ENCODE data around the gene FCAMR.

The FCAMR gene

DNA sequence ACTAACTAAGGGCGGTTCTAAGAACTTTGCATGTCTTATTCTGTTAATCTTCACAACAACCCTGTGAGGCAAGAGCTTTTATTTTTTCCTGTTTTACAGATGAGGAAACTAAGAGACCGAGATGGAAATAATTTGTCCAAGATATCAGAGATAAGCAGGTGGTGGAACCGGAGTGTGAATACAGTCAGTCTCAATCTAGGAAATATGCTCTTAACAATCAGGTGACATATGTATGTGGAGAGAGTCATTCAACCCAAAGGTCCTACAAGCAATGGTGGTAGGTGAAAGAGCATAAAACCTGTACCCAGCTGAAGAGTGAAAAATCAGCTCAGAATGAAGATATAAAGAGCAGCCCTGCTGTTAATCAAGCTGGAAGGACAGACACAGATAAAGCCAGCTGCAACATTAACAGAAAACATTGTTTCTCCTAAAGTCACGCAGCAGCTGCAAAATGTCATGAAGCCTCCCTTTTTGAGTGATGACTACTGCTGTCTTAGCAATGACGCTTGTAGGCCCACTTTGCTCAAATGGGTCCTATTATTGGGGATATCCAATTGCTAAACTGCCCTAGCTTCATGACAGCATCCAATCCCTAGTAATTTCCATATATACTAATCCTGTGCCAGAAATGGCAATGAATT is 30.5 kb upstream of the FCAMR start:
- TF ChIP-seq, protein P1, sequence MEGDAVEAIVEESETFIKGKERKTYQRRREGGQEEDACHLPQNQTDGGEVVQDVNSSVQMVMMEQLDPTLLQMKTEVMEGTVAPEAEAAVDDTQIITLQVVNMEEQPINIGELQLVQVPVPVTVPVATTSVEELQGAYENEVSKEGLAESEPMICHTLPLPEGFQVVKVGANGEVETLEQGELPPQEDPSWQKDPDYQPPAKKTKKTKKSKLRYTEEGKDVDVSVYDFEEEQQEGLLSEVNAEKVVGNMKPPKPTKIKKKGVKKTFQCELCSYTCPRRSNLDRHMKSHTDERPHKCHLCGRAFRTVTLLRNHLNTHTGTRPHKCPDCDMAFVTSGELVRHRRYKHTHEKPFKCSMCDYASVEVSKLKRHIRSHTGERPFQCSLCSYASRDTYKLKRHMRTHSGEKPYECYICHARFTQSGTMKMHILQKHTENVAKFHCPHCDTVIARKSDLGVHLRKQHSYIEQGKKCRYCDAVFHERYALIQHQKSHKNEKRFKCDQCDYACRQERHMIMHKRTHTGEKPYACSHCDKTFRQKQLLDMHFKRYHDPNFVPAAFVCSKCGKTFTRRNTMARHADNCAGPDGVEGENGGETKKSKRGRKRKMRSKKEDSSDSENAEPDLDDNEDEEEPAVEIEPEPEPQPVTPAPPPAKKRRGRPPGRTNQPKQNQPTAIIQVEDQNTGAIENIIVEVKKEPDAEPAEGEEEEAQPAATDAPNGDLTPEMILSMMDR (IDR thresholded peaks at IDR 0.05; ENCODE audit: control insufficient read depth, insufficient read depth, low read depth, low read length, missing control alignments), result no peak

DNA sequence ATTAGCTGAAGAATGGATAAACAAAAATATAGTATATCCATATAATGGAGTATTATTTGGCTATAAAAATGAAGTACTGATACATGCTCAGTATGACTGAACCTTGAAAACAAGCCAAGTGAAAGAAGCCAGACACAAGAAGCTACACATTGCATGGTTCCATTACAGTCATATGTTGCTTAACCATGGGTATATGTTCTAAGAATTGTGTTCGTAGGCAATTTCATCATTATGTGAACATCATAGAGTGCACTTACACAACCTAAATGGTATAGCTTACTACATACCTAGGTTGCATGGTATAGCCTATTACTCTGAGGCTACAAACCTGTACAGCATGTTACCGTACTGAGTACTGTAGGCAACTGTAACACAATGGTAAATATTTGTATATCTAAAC is 28.6 kb upstream of the FCAMR start:
- TF ChIP-seq, protein P1 (IDR thresholded peaks at IDR 0.05; ENCODE audit: control insufficient read depth, insufficient read depth, low read depth, low read length, missing control alignments), result no peak
- no peak for DNase-seq (ENCODE audit: low read depth)
- no peak overlapping the region for H3K4me3 ChIP-seq (ENCODE audit: control insufficient read depth, low read depth, low read length)

More for the DNA sequence above, 30.5 kb upstream of the FCAMR start:
- H3K4me3 ChIP-seq (ENCODE audit: control insufficient read depth, low read depth, low read length), result no peak overlapping the region
- no peak for DNase-seq (ENCODE audit: low read depth)

DNA sequence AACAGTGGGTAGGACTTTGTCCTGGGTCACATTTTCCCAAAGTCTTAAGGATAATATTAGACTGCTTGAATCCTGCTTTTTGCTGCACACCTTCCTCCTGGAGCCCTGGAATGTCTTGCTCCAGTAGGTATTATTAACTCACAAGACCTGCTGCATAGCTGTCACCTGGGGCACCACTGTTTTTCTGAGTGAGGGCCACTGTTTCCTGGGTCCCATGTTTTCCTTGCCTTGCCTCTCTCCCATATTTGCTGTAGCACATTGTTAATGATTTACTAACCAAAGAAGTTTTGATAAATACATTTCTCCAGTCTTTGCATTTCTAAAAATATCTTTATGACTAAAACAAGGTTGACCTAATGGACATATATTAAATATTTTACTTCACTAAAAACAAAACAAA is 22.5 kb upstream of the FCAMR start:
- H3K4me3 ChIP-seq (ENCODE audit: control insufficient read depth, low read depth, low read length), result no peak overlapping the region
- DNase-seq (ENCODE audit: low read depth), result no peak
- TF ChIP-seq, protein P1 (IDR thresholded peaks at IDR 0.05; ENCODE audit: control insufficient read depth, insufficient read depth, low read depth, low read length, missing control alignments), result no peak

DNA sequence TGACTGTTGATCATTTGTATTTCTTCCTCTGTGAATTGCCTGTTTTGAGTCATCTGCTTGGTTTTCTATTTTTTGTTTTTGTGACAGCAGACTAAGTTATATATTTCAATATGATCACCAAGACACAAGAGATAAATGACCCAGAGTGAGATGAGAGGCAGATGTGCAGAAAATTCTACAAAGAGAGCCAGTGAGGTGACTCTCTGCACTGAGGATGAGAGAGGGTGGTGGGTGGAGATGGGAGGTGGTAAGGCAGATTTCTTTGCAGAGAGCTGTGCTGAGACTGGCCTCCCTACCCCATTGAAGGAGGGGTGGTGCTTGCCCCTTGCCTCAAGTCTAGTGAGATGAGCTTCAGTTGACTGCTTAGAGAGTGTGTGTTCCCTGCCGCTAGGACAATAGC is 17.6 kb upstream of the FCAMR start:
- TF ChIP-seq, protein P1 (IDR thresholded peaks at IDR 0.05; ENCODE audit: control insufficient read depth, insufficient read depth, low read depth, low read length, missing control alignments), result no peak

DNA sequence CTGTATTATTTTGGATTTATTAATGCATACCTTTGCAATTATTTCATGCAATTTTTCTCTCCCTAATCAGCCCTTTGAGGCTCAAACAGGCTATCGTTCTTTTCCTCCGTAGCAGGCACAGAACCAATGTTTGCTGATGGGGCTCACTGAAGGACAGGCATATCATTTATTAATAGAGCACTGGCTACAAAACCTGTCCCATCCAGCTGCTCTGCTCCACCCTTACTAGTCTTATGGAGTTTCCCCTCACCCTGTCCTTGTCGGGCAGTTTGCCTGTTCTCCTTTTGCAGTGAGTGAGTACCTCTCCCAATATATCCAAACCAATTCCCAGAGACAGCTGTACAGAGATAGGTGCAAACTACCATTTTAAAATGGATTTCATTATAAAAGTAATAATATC is 16.6 kb upstream of the FCAMR start:
- DNase-seq (ENCODE audit: low read depth), result no peak
- TF ChIP-seq, protein P1 (IDR thresholded peaks at IDR 0.05; ENCODE audit: control insufficient read depth, insufficient read depth, low read depth, low read length, missing control alignments), result no peak
- no peak overlapping the region for H3K4me3 ChIP-seq (ENCODE audit: control insufficient read depth, low read depth, low read length)

More for the DNA sequence above, 17.6 kb upstream of the FCAMR start:
- no peak overlapping the region for H3K4me3 ChIP-seq (ENCODE audit: control insufficient read depth, low read depth, low read length)
- DNase-seq (ENCODE audit: low read depth), result no peak

DNA sequence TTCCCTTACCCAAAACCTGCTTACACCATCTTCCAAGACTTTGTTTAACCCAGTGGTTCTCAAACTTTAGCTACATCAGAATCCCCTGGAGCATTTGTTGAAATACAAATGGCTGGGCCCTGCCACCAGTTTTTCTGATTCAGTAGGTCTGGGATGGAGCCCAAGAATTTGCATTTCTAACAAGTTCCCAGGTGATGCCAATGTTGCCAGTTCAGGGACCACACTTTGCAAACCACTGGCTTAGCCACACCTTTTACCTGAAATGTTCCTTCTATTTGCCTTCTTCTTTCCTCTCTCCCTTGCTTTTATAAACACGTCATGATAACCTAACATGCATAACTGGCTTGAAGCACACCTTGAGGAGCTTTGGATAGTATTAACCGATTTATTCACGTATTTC is 16.1 kb upstream of the FCAMR start:
- no peak for DNase-seq (ENCODE audit: low read depth)
- no peak overlapping the region for H3K4me3 ChIP-seq (ENCODE audit: control insufficient read depth, low read depth, low read length)
- TF ChIP-seq, protein P1 (IDR thresholded peaks at IDR 0.05; ENCODE audit: control insufficient read depth, insufficient read depth, low read depth, low read length, missing control alignments), result no peak
